Stromal cell of bone marrow (primary cell): ENCODE results near the gene AVEN.
"Not testable (repeated sequence)": the region's sequence is repeated elsewhere in the genome, so short reads cannot be mapped to it uniquely, and the experiment has no call there.

Experiments
- DNase-seq: peaks from one replicate; pipeline ENCODE4 v3.0.0-alpha.2; 2012; ENCODE audit warnings: low read depth

AVEN gene

GRCh38 chr15:33846862-33847261 is 192.1 kb downstream of the AVEN start:
- no peak for DNase-seq

- DNase-seq, result no peak
Measured at GRCh38 chr15:33846142-33846541, 192.9 kb downstream of the AVEN start.

GRCh38 chr15:33844597-33844996 is 194.4 kb downstream of the AVEN start:
- no peak for DNase-seq

- no peak for DNase-seq
Measured at GRCh38 chr15:33844186-33844585, 194.8 kb downstream of the AVEN start.

GRCh38 chr15:33840615-33841014 is 198.4 kb downstream of the AVEN start:
- no peak for DNase-seq

GRCh38 chr15:33839540-33839939 is 199.5 kb downstream of the AVEN start:
- DNase-seq, result no peak

GRCh38 chr15:33837294-33837693 is 201.7 kb downstream of the AVEN start:
- DNase-seq, result no peak

GRCh38 chr15:33834892-33835743 is 203.9 kb downstream of the AVEN start:
- DNase-seq, result no peak

- DNase-seq, result no peak
Measured at GRCh38 chr15:33831646-33832045, 207.4 kb downstream of the AVEN start.

GRCh38 chr15:33830351-33830750 is 208.7 kb downstream of the AVEN start:
- no peak for DNase-seq

- no peak for DNase-seq
Measured at GRCh38 chr15:33826201-33826600, 212.8 kb downstream of the AVEN start.

GRCh38 chr15:33825453-33825852 is 213.6 kb downstream of the AVEN start:
- no peak for DNase-seq

GRCh38 chr15:33823119-33823518 is 215.9 kb downstream of the AVEN start:
- DNase-seq, result no peak

GRCh38 chr15:33822479-33822878 is 216.5 kb downstream of the AVEN start:
- DNase-seq, result no peak

- DNase-seq, result not testable (repeated sequence)
Measured at GRCh38 chr15:33819499-33819898, 219.5 kb downstream of the AVEN start.
